Lower lobe of right lung (tissue), 2 donors: ENCODE data around the gene ARFRP1. TPM values are rescaled to one million over a fixed set of nuclear protein-coding genes. Genes with fewer than 3 reads are reported as not detected.
A peak's percentile ranks its signal among the peaks of the same experiment; 100 is the strongest.
"Not testable (repeated sequence)": the region's sequence is repeated elsewhere in the genome, so short reads cannot be mapped to it uniquely, and the experiment has no call there.

Experiments used
- ATAC-seq, 2 donors: fragments of 200-7000 bp; cut with Tn5 transposase; one replicate each; pipeline ENCODE4 v1.9.1; 2020 to 2022; ENCODE audit warnings: mild to moderate bottlenecking in 2 of 2, moderate library complexity in 2 of 2
- DNase-seq: peaks from one replicate; pipeline ENCODE4 v3.0.0-alpha.2; 2020
- H3K27ac ChIP-seq: fragments of 200-600 bp; one replicate; pipeline ENCODE4 v1.8.0; 2022
- H3K27me3 ChIP-seq: fragments of 200-600 bp; one replicate; pipeline ENCODE4 v1.8.0; 2022; ENCODE audit warnings: low read depth
- H3K36me3 ChIP-seq: fragments of 200-600 bp; one replicate; pipeline ENCODE4 v1.8.0; 2022; ENCODE audit warnings: mild to moderate bottlenecking
- H3K4me1 ChIP-seq: fragments of 200-600 bp; one replicate; pipeline ENCODE4 v1.8.0; 2022
- H3K4me3 ChIP-seq: fragments of 200-600 bp; one replicate; pipeline ENCODE4 v1.8.0; 2022; ENCODE audit warnings: mild to moderate bottlenecking
- H3K9me3 ChIP-seq: fragments of 200-600 bp; one replicate; pipeline ENCODE4 v1.8.0; 2022
- CTCF ChIP-seq: fragments of 200-600 bp; IDR thresholded peaks from one replicate; pipeline ENCODE4 v1.8.0; 2022; ENCODE audit warnings: antibody characterized with exemption, mild to moderate bottlenecking
- intact Hi-C: fragments of 100-400 bp; cut with DNase I; formaldehyde crosslinking; loops from one replicate; pipeline ENCODE4 v1.11.0; 2022
- total RNA-seq: library from RNA; stranded (reverse); fragmentation: NEBNext Ultra II Directional; extraction: Animal tissue kit (Norgen Biotek cat#: 25700); gene quantifications from one replicate; pipeline ENCODE4 v1.2.1, GENCODE V29; 2021
- donor health status: DM: no; HTN: yes; CAD: no; lungs with severe emphysema.

Gene ARFRP1
- total RNA-seq, 1 donor from 2014 or later, result 44.3 TPM

GRCh38 chr20:63673951-63674350 lies 33.8 kb downstream of the ARFRP1 start:
- H3K4me1 ChIP-seq, result no peaks in the 10 kb centered on the region
- DNase-seq (no peak), ATAC-seq (peak in 1 of 2 donors; percentile 22)
- peaks cover 60% of the 10 kb centered on the region for H3K36me3 ChIP-seq
- no peak overlapping the region for H3K27ac ChIP-seq
- no peak overlapping the region for H3K4me3 ChIP-seq
- no peaks in the 10 kb centered on the region for H3K9me3 ChIP-seq
- no peak for TF ChIP-seq CTCF
- intact Hi-C loops, result no loop called here
- H3K27me3 ChIP-seq, result no peaks in the 10 kb centered on the region

GRCh38 chr20:63672666-63673065 lies 35.1 kb downstream of the ARFRP1 start:
- ATAC-seq, result no peak

GRCh38 chr20:63671695-63672094 lies 36.1 kb downstream of the ARFRP1 start:
- H3K4me1 ChIP-seq, intact Hi-C loops, H3K4me3 ChIP-seq, H3K27ac ChIP-seq, H3K27me3 ChIP-seq, ATAC-seq, H3K9me3 ChIP-seq, DNase-seq: not testable (repeated sequence)
- H3K36me3 ChIP-seq, result peaks cover 68% of the 10 kb centered on the region

More at GRCh38 chr20:63672666-63673065, 35.1 kb downstream of the ARFRP1 start:
- DNase-seq, result no peak
- Histone ChIP-seq H3K9me3 (no peaks in the 10 kb centered on the region), H3K36me3 (peaks cover 65% of the 10 kb centered on the region), H3K4me1 (no peaks in the 10 kb centered on the region), H3K27me3 (no peaks in the 10 kb centered on the region), H3K4me3 (no peak overlapping the region), H3K27ac (no peak overlapping the region)
- TF ChIP-seq CTCF, result no peak
- intact Hi-C loops, result no loop called here

- DNase-seq (no peak), ATAC-seq (no peak)
- no peaks in the 10 kb centered on the region for H3K27me3 ChIP-seq
- intact Hi-C loops, result no loop called here
- no peaks in the 10 kb centered on the region for H3K4me1 ChIP-seq
- H3K9me3 ChIP-seq, result no peaks in the 10 kb centered on the region
- H3K27ac ChIP-seq, result no peak overlapping the region
- TF ChIP-seq CTCF, result no peak
- no peak overlapping the region for H3K4me3 ChIP-seq
- peaks cover 62% of the 10 kb centered on the region for H3K36me3 ChIP-seq
Observed at GRCh38 chr20:63668351-63668750, 39.4 kb downstream of the ARFRP1 start.

- TF ChIP-seq CTCF, result no peak
- Histone ChIP-seq H3K36me3 (peaks cover 67% of the 10 kb centered on the region), H3K27ac (no peak overlapping the region), H3K27me3 (no peaks in the 10 kb centered on the region), H3K9me3 (no peaks in the 10 kb centered on the region), H3K4me1 (no peaks in the 10 kb centered on the region), H3K4me3 (no peak overlapping the region)
- intact Hi-C loops, result no loop called here
- no peak for DNase-seq
- no peak for ATAC-seq
Observed at GRCh38 chr20:63667858-63668257, 39.9 kb downstream of the ARFRP1 start.

- no peak for TF ChIP-seq CTCF
- Histone ChIP-seq H3K27me3 (no peaks in the 10 kb centered on the region), H3K4me3 (no peak overlapping the region), H3K36me3 (peaks cover 78% of the 10 kb centered on the region), H3K27ac (no peak overlapping the region), H3K9me3 (no peaks in the 10 kb centered on the region), H3K4me1 (no peaks in the 10 kb centered on the region)
- DNase-seq (no peak), ATAC-seq (no peak)
- intact Hi-C loops, result no loop called here
Observed at GRCh38 chr20:63665708-63666107, 42.1 kb downstream of the ARFRP1 start.
